ENCODE measurements around the gene MRPL23.
"Not testable (repeated sequence)": the region's sequence is repeated elsewhere in the genome, so short reads cannot be mapped to it uniquely, and the experiment has no call there.

The MRPL23 gene

GRCh38 chr11:1933416-1934334 is 13.5 kb upstream of the MRPL23 start:
- DNase-seq (ENCODE audit: low read depth): no peak

DNA sequence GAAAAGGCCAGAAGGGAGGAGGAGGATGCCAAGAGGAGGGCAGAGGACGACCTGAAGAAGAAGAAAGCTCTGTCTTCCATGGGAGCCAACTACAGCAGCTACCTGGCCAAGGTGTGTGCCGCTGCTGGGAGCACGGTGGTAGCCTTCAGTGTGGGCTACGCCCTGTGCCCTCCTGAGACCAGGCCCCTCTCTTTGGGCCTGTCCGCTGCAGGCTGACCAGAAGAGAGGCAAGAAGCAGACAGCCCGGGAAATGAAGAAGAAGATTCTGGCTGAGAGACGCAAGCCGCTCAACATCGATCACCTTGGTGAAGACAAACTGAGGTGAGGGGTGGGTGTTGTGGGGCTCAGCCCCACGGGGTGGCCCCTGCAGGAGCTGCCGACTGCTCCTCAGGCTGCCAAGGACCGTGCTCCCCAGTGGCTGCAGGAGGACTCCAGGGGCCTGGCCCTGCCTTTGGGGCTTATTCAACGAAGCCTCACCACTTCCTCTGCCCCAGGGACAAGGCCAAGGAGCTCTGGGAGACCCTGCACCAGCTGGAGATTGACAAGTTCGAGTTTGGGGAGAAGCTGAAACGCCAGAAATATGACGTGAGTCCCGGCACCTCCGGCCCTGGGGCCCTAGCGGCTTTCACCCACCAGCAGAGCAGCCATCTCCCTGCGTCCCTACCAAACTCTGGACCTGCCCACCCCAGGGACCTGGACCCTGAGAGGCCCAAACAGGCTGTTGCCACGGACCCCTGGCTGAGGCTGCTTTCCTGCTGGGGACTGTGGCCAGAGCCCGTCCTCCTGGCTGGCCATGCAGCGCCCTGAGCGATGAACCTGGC is 12.6 kb upstream of the MRPL23 start:
- no peak for DNase-seq (ENCODE audit: low read depth)

DNA sequence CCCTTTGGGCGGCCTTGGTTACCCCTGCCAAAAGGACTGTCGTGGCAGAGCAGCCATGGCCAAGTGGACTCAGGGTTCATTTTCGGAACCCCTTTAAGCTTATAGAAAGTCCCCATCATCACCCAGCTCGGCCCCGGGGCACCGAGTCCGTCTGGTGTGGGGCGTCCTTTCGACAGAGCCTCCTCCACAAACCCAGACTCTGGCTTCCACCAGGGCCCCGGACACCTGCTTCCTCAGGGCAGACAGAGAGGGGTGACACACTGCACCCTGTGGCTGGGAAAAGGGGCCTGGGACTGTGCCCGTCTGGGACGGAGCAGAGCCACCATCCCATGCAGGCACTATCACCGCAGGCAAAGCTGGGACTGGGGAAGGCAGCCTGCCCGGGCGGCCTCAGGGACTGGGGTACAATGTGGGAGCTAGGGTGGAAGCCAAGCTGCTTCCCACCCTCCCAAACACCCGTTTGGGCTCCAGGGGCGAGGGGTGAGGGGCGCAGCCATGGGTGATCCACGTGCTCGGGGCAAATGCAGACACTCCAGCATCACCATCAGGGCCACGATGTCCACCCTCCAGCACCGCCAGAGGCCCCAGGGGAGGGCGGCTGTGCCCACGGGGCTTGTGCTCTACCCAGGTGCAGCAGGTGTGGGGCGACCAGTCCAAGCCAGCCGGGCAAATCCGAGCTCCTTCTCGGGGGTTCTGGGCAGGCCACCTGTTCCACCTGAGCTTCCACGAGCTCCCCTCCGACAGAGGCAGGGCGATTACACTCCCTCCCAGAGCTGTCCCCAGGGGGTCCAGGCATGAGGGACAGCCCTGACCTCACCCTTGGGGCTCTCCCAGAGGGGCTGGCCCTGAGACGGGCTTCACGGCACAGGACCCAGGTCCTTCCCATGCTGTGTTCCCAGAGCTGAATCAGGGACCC is 11.7 kb upstream of the MRPL23 start:
- DNase-seq (ENCODE audit: low read depth): no peak

- no peak for DNase-seq (ENCODE audit: low read depth)
These were observed 10.9 kb upstream of the MRPL23 start for GRCh38 chr11:1936072-1936780.

DNA sequence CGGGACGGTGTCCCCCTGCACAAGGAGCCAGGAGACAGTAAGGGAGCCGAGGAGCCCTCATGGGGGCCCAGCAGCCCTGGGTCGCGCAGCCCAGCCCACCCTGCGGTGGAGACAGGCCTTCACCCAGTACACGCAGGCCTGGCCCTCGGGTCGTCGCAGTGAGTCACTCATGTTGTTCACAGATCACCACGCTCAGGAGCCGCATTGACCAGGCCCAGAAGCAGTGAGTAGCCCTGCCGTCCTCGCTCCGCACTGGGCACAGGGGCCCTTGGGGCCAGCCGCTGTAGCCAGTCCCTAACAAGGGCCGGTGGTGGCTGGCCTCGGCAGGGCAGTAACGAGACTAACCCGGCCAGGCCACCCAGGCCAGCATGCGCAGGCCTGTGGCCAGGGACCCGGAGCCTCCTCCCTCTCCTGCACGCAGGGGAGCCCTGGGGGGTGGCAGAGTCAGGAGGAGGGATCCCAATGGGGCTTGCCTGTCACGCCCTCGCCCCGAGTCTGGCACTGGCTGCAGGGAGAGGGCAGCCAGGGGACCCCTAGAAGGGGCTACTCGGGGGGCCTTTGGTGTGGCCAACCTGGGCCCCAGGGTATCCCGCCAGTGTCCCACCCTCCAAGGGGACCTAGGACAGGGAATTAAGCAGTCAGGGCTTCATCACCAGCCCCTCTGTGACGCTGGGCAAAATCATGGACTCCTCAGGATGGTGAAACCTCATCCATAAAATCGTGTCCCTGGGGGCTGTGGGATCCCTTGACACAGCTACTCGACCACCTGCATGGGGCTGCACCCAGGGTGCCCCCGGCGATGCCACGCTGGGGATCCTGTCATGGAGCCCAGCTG is 10.1 kb upstream of the MRPL23 start:
- DNase-seq (ENCODE audit: low read depth): no peak

GRCh38 chr11:1937616-1938342 is 9.4 kb upstream of the MRPL23 start:
- DNase-seq (ENCODE audit: low read depth): no peak

- no peak for DNase-seq (ENCODE audit: low read depth)
These were observed 8.7 kb upstream of the MRPL23 start for GRCh38 chr11:1938343-1939005.

GRCh38 chr11:1939006-1939625 is 8.0 kb upstream of the MRPL23 start:
- no peak for DNase-seq (ENCODE audit: low read depth)

GRCh38 chr11:1939788-1940187 is 7.3 kb upstream of the MRPL23 start:
- DNase-seq (ENCODE audit: low read depth): not testable (repeated sequence)

DNA sequence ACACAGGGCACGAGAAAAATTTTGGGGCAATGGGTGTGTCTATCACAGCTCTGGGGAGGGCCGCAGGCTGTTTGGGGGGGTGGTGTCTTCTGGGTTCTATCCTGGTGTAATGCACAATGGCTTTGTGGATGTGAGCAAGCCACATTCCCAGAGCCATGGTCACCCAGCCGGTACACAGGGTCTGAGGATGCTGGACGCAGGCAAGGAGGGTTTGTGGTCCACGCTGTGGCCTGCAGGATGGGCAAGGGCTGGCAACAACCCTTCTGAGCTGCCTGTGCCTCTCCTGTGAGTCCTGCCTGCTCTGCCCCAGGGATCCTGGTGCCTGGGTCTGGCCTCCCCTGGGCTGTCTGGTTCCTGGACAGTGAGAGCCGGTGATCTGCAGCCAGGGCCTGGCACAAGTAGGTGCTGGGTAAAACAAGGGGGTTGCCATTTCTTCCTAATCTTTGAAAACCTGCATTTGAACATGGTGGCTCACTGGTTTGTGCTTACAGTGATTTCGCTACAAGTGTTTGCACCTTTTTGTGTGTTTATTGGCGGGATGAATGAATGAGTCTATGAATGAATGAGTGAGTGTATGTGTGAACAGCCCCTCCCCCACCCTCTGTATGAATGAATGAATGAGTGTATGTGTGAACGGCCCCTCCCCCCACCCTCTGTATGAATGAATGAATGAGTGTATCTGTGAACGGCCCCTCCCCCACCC is 4.4 kb upstream of the MRPL23 start:
- DNase-seq (ENCODE audit: low read depth): no peak

GRCh38 chr11:1943576-1943975 is 3.6 kb upstream of the MRPL23 start:
- no peak for DNase-seq (ENCODE audit: low read depth)

DNA sequence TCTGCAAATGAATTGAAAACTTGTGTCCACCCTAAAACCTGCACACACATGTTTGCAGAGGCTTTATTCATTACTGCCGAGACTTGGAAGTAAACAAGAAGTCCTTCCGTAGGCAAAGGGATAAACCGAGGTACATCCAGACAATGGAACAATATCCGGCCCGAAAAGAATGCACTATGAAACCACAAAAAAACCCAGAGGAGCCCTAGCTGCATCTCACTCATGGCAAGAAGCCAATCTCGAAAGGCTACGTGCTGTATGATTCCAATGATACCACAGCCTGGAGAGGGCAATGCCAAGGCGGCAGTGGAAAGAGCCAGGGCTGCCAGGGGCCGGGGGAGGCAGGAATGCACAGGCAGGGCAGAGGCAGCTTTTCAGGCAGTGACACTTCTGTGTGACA is 3.2 kb upstream of the MRPL23 start:
- DNase-seq (ENCODE audit: low read depth): no peak

DNA sequence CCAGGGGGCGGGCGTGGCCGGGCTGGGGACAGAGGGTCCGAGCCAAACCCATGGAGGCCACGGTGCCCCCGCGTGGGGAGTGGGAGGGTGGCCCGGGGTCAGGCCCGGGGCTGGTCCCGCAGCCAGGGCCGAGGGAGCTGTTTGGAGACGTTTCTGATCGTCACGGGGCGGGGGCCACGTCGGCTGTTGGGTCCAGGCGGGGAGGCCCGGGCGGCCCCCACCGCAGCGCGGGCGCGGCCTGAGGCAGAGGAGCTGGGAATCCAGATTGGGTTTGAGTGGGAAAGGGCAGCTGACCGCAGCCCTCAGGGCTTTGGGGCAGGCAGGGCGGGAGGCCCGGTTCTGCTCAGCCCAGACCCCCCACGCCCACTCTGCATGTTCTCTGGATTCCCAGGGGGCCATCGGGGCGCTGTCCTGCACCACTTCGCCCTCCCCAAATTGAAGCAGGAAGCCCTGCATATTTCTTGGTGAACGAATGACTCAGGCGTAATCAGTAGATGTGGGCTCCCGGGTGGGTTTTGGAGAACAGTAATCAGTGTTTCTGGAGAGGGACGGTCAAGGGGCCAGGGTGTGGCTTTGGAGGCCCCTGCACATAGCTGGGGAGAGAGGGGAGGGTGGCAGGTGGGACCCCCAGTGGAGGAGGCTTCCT is 583 bp downstream of the MRPL23 start:
- no peak for DNase-seq (ENCODE audit: low read depth)

DNA sequence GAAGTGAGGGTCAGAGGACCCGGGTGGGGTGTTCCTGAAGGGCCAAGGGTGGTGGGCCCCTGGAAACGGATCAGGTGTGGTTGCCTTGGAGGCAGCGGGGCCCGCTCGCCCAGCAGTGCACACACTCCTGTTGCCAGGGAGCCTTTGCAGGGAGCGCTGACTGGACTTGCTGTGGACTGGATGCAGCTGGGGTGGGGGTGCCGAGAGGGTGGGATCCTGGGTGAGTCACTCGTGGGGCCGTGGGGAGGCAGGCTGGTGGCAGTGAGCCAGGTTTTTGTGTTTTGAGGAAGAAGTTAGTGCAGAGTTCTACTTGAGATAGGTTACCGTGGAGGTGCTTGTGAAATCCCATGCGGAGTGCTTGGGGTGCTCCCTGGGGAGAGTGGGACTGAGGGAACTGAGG is 1.3 kb downstream of the MRPL23 start:
- no peak for DNase-seq (ENCODE audit: low read depth)

- DNase-seq (ENCODE audit: low read depth): no peak
These were observed 2.2 kb downstream of the MRPL23 start for GRCh38 chr11:1949302-1949701.

DNA sequence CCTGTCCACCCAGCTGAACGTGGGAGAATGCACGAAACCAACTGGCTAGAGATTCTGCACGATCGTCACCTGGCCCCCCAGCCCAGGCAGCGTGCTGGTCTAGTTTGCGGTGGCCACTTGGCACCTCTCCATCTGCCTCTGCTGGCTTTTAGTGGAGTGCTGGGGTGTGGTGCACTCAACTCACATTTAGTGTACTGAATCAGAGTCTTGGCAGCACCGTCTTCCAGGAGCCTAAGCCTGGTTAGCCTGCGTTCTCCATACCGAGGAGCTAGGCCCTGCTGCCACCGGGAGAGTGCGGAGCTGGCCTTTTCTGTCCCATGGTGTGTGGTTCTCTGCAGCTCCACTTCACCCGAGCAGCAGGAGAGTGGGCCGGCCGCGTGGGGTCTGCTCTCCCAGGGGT is 2.8 kb downstream of the MRPL23 start:
- no peak for DNase-seq (ENCODE audit: low read depth)

- no peak for DNase-seq (ENCODE audit: low read depth)
These were observed 5.8 kb downstream of the MRPL23 start for GRCh38 chr11:1952806-1953482.
